ENCODE data around the gene ABHD12B. TPM values are rescaled to one million over a fixed set of nuclear protein-coding genes. Genes with fewer than 3 reads are reported as not detected.

The ABHD12B gene
- total RNA-seq, 1 donor from 2014 or later = not detected

GRCh38 chr14:50935126-50936015 lies 63.5 kb downstream of the ABHD12B start:
- no peaks in the 10 kb centered on the region for H3K79me2 ChIP-seq (ENCODE audit: low read depth)
- H3K27ac ChIP-seq = no peak overlapping the region
- no peak overlapping the region for H3K4me2 ChIP-seq
- H3K9me3 ChIP-seq (ENCODE audit: low read depth) = no peaks in the 10 kb centered on the region
- H3K4me1 ChIP-seq = peaks cover 10% of the 10 kb centered on the region
- Mint-ChIP-seq H3K4me3 (no peak overlapping the region), H3K27me3 (ENCODE audit: insufficient read depth, low read depth) (peaks cover 2% of the 10 kb centered on the region), H3K36me3 (peaks cover 2% of the 10 kb centered on the region), H3K27ac (no peak overlapping the region), H3K9me3 (no peaks in the 10 kb centered on the region), H3K4me1 (peaks cover 13% of the 10 kb centered on the region)
- H4K20me1 ChIP-seq (ENCODE audit: low read depth) = no peaks in the 10 kb centered on the region
- no peak overlapping the region for H3K4me3 ChIP-seq
- TF ChIP-seq EZH2 (IDR thresholded peaks at IDR 0.05) (no peak), EZH2phosphoT487 (IDR thresholded peaks at IDR 0.05) (no peak), CTCF (IDR thresholded peaks at IDR 0.05) (no peak)
- peaks cover 7% of the 10 kb centered on the region for H3F3A ChIP-seq (ENCODE audit: low read depth)
- no peak overlapping the region for H3K9ac ChIP-seq
- no peak overlapping the region for H2AFZ ChIP-seq (replicated peaks)
- no peak for DNase-seq (ENCODE audit: low spot score)
- H3K36me3 ChIP-seq = peaks cover 7% of the 10 kb centered on the region
- no peaks in the 10 kb centered on the region for H3K27me3 ChIP-seq

GRCh38 chr14:50936016-50936340 lies 64.1 kb downstream of the ABHD12B start:
- no peak overlapping the region for H3K27ac Mint-ChIP-seq
- TF ChIP-seq EZH2 (IDR thresholded peaks at IDR 0.05) (no peak), EZH2phosphoT487 (IDR thresholded peaks at IDR 0.05) (no peak), CTCF (IDR thresholded peaks at IDR 0.05) (no peak)
- Histone ChIP-seq H3K36me3 (peaks cover 7% of the 10 kb centered on the region), H4K20me1 (ENCODE audit: low read depth) (no peaks in the 10 kb centered on the region), H3F3A (ENCODE audit: low read depth) (peaks cover 7% of the 10 kb centered on the region), H3K9me3 (ENCODE audit: low read depth) (no peaks in the 10 kb centered on the region), H3K27ac (no peak overlapping the region), H3K27me3 (no peaks in the 10 kb centered on the region), H3K4me3 (no peak overlapping the region), H3K9ac (no peak overlapping the region), H3K79me2 (ENCODE audit: low read depth) (no peaks in the 10 kb centered on the region), H3K4me1 (peaks cover 10% of the 10 kb centered on the region), H2AFZ (replicated peaks) (no peak overlapping the region), H3K4me2 (no peak overlapping the region)
- peaks cover 13% of the 10 kb centered on the region for H3K4me1 Mint-ChIP-seq
- H3K9me3 Mint-ChIP-seq = no peaks in the 10 kb centered on the region
- DNase-seq (ENCODE audit: low spot score) = no peak
- peaks cover 2% of the 10 kb centered on the region for H3K36me3 Mint-ChIP-seq
- H3K4me3 Mint-ChIP-seq = no peak overlapping the region
- H3K27me3 Mint-ChIP-seq (ENCODE audit: insufficient read depth, low read depth) = peaks cover 2% of the 10 kb centered on the region

GRCh38 chr14:50936882-50937281 lies 65.0 kb downstream of the ABHD12B start:
- no peak for DNase-seq (ENCODE audit: low spot score)
- Histone ChIP-seq H3K27me3 (no peaks in the 10 kb centered on the region), H3K4me3 (no peak overlapping the region), H3F3A (ENCODE audit: low read depth) (peaks cover 7% of the 10 kb centered on the region), H3K27ac (no peak overlapping the region), H4K20me1 (ENCODE audit: low read depth) (no peaks in the 10 kb centered on the region), H3K9ac (no peak overlapping the region), H3K4me1 (peaks cover 10% of the 10 kb centered on the region), H3K9me3 (ENCODE audit: low read depth) (no peaks in the 10 kb centered on the region), H3K4me2 (no peak overlapping the region), H3K36me3 (peaks cover 7% of the 10 kb centered on the region), H3K79me2 (ENCODE audit: low read depth) (no peaks in the 10 kb centered on the region), H2AFZ (replicated peaks) (no peak overlapping the region)
- Mint-ChIP-seq H3K4me3 (no peak overlapping the region), H3K27me3 (ENCODE audit: insufficient read depth, low read depth) (peaks cover 4% of the 10 kb centered on the region), H3K4me1 (peaks cover 10% of the 10 kb centered on the region), H3K27ac (no peak overlapping the region), H3K36me3 (peaks cover 3% of the 10 kb centered on the region), H3K9me3 (no peaks in the 10 kb centered on the region)
- TF ChIP-seq EZH2phosphoT487 (IDR thresholded peaks at IDR 0.05) (no peak), CTCF (IDR thresholded peaks at IDR 0.05) (no peak), EZH2 (IDR thresholded peaks at IDR 0.05) (no peak)

All from neural progenitor cell (in vitro differentiated cells).